Measurements from ENCODE around the gene TRPM3. TPM values are rescaled to one million over a fixed set of nuclear protein-coding genes. Genes with fewer than 3 reads are reported as not detected.

TRPM3 gene
- total RNA-seq, 1 experiment from 2014 or later: 0.26 TPM

DNA sequence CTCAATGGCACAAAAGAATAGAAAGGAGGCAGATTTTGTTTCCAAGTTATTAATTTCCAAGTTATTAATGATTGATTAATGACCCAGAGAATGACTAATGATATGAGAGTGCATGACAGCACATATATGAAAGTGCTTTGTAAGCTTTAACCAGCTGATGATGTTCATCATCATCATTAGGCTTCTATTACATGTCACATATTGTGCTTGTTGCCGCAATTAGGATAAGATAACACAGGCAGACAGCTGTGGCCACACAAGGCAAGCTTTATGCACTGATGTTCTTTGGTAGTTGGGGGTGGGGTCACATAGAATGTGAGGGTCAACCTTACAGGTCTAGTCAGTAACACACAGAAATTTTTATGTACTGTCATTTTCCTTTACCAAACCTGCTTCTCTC is 219.7 kb downstream of the TRPM3 start:
- Histone ChIP-seq H3K79me2 (ENCODE audit: low read depth) (no peaks in the 10 kb centered on the region), H3K9me3 (ENCODE audit: insufficient read depth, low read depth) (no peaks in the 10 kb centered on the region), H3K36me3 (ENCODE audit: low read depth) (no peaks in the 10 kb centered on the region), H3F3A (ENCODE audit: insufficient read depth, low read depth) (0 out of 2 replicates have a peak, but pooled peaks cover 4% of the 10 kb centered on the region), H2AFZ (no peak overlapping the region), H3K4me2 (no peak overlapping the region), H3K9me2 (ENCODE audit: insufficient read depth) (no peaks in the 10 kb centered on the region), H4K20me1 (ENCODE audit: insufficient read depth) (no peaks in the 10 kb centered on the region), H3K4me1 (replicated peaks; ENCODE audit: insufficient read depth) (0 out of 2 replicates have a peak, but pooled peaks cover 7% of the 10 kb centered on the region), H3K27ac (no peak overlapping the region), H3K4me3 (no peak overlapping the region), H3K27me3 (ENCODE audit: insufficient read depth, low read depth) (no peaks in the 10 kb centered on the region)
- ChIA-PET CTCF (no interaction called here), POLR2A (ENCODE audit: unreplicated experiment) (interaction anchor here (0.6 kb wide), 1 partner anchor 829 kb away, joined by 11 read pairs; no protein-coding TSS in a partner anchor)
- BruUV-seq (replicated peaks): no TSS peak
- DNase-seq: no peak
- TF ChIP-seq, protein P1, sequence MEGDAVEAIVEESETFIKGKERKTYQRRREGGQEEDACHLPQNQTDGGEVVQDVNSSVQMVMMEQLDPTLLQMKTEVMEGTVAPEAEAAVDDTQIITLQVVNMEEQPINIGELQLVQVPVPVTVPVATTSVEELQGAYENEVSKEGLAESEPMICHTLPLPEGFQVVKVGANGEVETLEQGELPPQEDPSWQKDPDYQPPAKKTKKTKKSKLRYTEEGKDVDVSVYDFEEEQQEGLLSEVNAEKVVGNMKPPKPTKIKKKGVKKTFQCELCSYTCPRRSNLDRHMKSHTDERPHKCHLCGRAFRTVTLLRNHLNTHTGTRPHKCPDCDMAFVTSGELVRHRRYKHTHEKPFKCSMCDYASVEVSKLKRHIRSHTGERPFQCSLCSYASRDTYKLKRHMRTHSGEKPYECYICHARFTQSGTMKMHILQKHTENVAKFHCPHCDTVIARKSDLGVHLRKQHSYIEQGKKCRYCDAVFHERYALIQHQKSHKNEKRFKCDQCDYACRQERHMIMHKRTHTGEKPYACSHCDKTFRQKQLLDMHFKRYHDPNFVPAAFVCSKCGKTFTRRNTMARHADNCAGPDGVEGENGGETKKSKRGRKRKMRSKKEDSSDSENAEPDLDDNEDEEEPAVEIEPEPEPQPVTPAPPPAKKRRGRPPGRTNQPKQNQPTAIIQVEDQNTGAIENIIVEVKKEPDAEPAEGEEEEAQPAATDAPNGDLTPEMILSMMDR (conservative IDR thresholded peaks at IDR 0.05): no peak
- TF ChIP-seq EZH2 (IDR thresholded peaks at IDR 0.05; ENCODE audit: low read depth): no peak
- intact Hi-C loops (cut with micrococcal nuclease; ENCODE audit: unreplicated experiment): no loop called here

DNA sequence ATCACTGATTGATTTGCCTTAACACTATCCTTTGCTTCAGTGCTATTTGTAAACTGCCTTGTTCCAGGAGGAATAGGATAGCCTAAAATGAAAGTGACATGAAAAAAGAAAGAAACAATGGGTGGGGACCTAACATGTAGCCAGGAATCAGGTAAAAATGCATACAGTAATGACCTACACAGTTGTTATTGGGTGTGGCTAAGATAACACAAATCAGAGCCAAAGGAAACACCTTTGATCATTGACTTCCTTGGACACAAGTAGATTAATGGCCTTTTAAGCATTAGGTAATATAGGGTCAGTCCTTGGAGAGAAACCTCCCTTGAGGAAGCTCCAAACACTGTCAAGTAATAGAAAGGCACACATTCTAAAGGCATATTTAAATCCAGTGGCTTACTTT is 220.4 kb downstream of the TRPM3 start:
- Histone ChIP-seq H3K36me3 (ENCODE audit: low read depth) (no peaks in the 10 kb centered on the region), H3K27me3 (ENCODE audit: insufficient read depth, low read depth) (no peaks in the 10 kb centered on the region), H3K4me3 (no peak overlapping the region), H3F3A (ENCODE audit: insufficient read depth, low read depth) (0 out of 2 replicates have a peak, but pooled peaks cover 4% of the 10 kb centered on the region), H3K79me2 (ENCODE audit: low read depth) (no peaks in the 10 kb centered on the region), H3K9me2 (ENCODE audit: insufficient read depth) (no peaks in the 10 kb centered on the region), H3K4me1 (replicated peaks; ENCODE audit: insufficient read depth) (0 out of 2 replicates have a peak, but pooled peaks cover 7% of the 10 kb centered on the region), H3K4me2 (no peak overlapping the region), H2AFZ (no peak overlapping the region), H4K20me1 (ENCODE audit: insufficient read depth) (no peaks in the 10 kb centered on the region), H3K27ac (no peak overlapping the region), H3K9me3 (ENCODE audit: insufficient read depth, low read depth) (no peaks in the 10 kb centered on the region)
- no peak for DNase-seq
- ChIA-PET POLR2A (ENCODE audit: unreplicated experiment) (interaction anchor here (0.6 kb wide), 1 partner anchor 829 kb away, joined by 11 read pairs; no protein-coding TSS in a partner anchor), CTCF (no interaction called here)
- no TSS peak for BruUV-seq (replicated peaks)
- intact Hi-C loops (cut with micrococcal nuclease; ENCODE audit: unreplicated experiment): no loop called here
- TF ChIP-seq, protein P1 (conservative IDR thresholded peaks at IDR 0.05): no peak
- TF ChIP-seq EZH2 (IDR thresholded peaks at IDR 0.05; ENCODE audit: low read depth): no peak

DNA sequence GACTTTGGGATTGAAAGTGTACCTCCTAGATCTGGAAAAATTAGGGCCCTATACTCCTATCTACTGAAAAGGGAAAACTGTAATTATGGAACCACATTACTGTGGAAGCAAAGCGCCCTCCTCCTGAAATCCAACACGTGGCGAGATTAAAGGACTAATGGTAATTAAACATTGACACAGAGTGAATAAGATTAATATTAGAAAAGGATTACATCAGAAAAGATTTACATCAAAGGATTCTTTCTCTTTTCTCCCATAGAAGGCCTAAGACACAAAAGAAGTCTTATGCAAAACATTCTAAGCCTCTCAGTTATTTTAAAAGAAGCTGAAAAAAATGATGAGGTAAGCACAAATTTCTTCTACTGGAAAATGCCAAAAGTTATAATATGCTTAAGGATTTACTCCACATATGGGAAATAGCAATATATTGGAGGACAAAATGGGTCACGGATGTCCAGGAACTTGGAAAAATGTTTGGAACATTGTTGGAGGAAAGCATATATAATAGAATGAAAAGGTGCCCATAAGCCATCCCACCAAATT is 227.8 kb downstream of the TRPM3 start:
- Histone ChIP-seq H3K79me2 (ENCODE audit: low read depth) (no peaks in the 10 kb centered on the region), H2AFZ (no peak overlapping the region), H3K4me3 (no peak overlapping the region), H3K9me3 (ENCODE audit: insufficient read depth, low read depth) (no peaks in the 10 kb centered on the region), H3K27ac (no peak overlapping the region), H3K4me1 (replicated peaks; ENCODE audit: insufficient read depth) (no peaks in the 10 kb centered on the region), H4K20me1 (ENCODE audit: insufficient read depth) (no peaks in the 10 kb centered on the region), H3F3A (ENCODE audit: insufficient read depth, low read depth) (no peaks in the 10 kb centered on the region), H3K36me3 (ENCODE audit: low read depth) (no peaks in the 10 kb centered on the region), H3K9me2 (ENCODE audit: insufficient read depth) (no peaks in the 10 kb centered on the region), H3K27me3 (ENCODE audit: insufficient read depth, low read depth) (no peaks in the 10 kb centered on the region), H3K4me2 (no peak overlapping the region)
- DNase-seq: no peak
- BruUV-seq (replicated peaks): no TSS peak
- POLR2A ChIA-PET (ENCODE audit: unreplicated experiment): no interaction called here
- CTCF ChIA-PET: no interaction called here
- intact Hi-C loops (cut with micrococcal nuclease; ENCODE audit: unreplicated experiment): no loop called here
- TF ChIP-seq EZH2 (IDR thresholded peaks at IDR 0.05; ENCODE audit: low read depth): no peak
- TF ChIP-seq, protein P1 (conservative IDR thresholded peaks at IDR 0.05): no peak
